Measurements from ENCODE around the gene DBNDD2. TPM values are rescaled to one million over a fixed set of nuclear protein-coding genes. Genes with fewer than 3 reads are reported as not detected.

DBNDD2 gene
- total and polyA plus RNA-seq, 10 donors: 15.8 to 38.5 (median 29.2) TPM

DNA sequence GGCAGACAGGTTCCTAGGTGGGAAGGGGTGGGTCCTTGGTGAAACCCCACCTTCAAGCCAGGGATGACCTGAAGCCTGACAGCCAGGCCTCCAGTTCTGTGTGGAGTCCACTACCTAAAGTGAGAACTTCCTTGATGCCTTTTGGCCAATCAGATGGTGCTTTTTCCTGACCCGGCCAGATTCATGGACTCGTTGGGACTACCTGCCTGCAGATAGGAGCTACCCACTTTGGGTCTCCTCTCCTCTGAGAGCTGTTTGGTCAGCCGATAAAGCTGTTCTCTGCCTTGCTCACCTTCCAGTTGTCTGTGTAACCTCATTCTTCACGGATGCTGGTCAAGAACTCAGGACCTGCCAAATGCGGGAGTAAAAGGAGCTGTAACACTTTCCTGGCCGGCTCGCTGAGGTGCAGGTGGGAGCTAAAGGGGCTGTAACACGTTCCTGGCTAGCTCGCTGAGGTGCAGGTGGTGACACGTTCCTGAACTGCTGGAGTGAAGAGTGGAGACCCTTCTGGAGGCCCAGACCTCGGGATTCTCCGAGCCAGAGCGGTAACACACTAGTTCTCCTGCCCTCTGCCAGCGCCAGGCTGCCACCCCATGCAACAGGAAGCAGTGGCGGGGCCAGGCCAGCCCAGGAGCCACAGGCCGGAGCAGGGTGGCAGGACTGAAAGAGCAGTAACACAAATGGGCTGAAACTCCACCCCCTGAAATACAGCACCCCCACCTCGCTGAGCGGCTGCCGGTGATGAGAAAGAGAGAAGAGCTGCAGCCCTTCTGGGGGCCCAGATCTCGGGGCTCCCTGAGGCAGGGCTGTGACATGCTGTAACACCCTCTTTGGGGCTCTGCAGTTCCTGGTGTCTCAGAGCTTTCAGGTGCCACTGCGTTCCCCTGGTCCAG, 13.6 kb upstream of the DBNDD2 start:
- intact Hi-C loops (cut with DNase I; ENCODE audit: low total_unique reads): no loop called here
- DNase-seq: no peak

DNA sequence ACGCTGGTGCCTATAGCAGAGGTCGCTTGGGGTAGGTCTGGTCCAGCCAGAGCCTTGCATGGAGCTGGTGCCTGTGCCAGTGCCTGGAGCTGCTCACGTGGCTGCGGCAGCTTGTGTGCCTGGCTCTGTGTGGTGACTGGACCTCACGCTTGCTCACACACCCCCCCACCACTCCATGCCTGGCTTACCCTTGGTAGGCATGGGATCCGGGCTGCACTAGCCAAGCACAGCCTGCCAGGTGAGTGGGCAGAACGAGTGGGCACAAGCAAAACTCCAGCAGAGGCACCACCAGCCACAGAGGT, 13.0 kb upstream of the DBNDD2 start:
- peaks cover 0 to 14% (median 0%) of the 10 kb centered on the region in 6 donors for H3K36me3 ChIP-seq
- intact Hi-C loops (cut with DNase I; ENCODE audit: low total_unique reads): no loop called here
- H3K27ac ChIP-seq: no peak overlapping the region
- H3K4me1 ChIP-seq: peaks cover 0 to 6% (median 0%) of the 10 kb centered on the region in 6 donors
- H3K27me3 ChIP-seq (replicated peaks in 1 of 7): no peaks in the 10 kb centered on the region
- DNase-seq: no peak
- WGBS, 5 donors: 89 to 94% (median 91%) methylated on average over 5 to 7 of the region's 7 CpGs
- TF ChIP-seq, protein P1, sequence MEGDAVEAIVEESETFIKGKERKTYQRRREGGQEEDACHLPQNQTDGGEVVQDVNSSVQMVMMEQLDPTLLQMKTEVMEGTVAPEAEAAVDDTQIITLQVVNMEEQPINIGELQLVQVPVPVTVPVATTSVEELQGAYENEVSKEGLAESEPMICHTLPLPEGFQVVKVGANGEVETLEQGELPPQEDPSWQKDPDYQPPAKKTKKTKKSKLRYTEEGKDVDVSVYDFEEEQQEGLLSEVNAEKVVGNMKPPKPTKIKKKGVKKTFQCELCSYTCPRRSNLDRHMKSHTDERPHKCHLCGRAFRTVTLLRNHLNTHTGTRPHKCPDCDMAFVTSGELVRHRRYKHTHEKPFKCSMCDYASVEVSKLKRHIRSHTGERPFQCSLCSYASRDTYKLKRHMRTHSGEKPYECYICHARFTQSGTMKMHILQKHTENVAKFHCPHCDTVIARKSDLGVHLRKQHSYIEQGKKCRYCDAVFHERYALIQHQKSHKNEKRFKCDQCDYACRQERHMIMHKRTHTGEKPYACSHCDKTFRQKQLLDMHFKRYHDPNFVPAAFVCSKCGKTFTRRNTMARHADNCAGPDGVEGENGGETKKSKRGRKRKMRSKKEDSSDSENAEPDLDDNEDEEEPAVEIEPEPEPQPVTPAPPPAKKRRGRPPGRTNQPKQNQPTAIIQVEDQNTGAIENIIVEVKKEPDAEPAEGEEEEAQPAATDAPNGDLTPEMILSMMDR (IDR thresholded peaks at IDR 0.05 in 8 of 11, conservative IDR thresholded peaks at IDR 0.05 in 3 of 11): no peak
- no peak for TF ChIP-seq POLR2A (IDR thresholded peaks at IDR 0.05)
- no peak for TF ChIP-seq POLR2AphosphoS5 (IDR thresholded peaks at IDR 0.05)
- H3K9me3 ChIP-seq: peaks cover 0 to 13% (median 8%) of the 10 kb centered on the region in 8 donors
- no peak overlapping the region for H3K4me3 ChIP-seq

More for the DNA sequence above, 13.6 kb upstream of the DBNDD2 start:
- no peak overlapping the region for H3K4me3 ChIP-seq
- no peaks in the 10 kb centered on the region for H3K27me3 ChIP-seq (replicated peaks in 1 of 7)
- TF ChIP-seq POLR2A (IDR thresholded peaks at IDR 0.05) (no peak), POLR2AphosphoS5 (IDR thresholded peaks at IDR 0.05) (no peak)
- TF ChIP-seq, protein P1 (IDR thresholded peaks at IDR 0.05 in 8 of 11, conservative IDR thresholded peaks at IDR 0.05 in 3 of 11): no peak
- WGBS, 5 donors: 79 to 91% (median 82%) methylated on average over 10 to 21 of the region's 21 CpGs
- peaks cover 0 to 14% (median 0%) of the 10 kb centered on the region in 6 donors for H3K36me3 ChIP-seq
- peaks cover 0 to 6% (median 0%) of the 10 kb centered on the region in 6 donors for H3K4me1 ChIP-seq
- H3K27ac ChIP-seq: no peak overlapping the region
- peaks cover 0 to 7% (median 2%) of the 10 kb centered on the region in 8 donors for H3K9me3 ChIP-seq

DNA sequence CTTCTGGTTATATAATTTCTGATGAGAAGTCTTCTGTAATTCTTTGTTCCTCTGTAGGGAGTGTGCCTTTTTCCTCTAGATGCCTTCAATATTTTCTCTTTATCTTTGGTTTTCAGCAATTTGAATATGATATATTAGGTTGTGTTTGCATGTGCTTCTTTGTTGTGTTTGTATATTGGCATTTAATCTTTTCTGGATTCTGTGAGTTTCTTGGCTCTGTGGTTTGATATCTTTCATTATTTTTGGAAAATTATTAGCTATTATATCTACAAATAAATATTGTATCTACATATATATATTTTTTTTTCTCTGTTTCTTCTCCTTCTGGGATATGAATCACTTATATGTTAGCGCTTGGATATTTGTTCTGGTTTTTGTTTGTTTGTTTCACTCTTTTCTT, 9.1 kb upstream of the DBNDD2 start:
- Histone ChIP-seq H3K36me3 (peaks cover 0 to 24% (median 0%) of the 10 kb centered on the region in 6 donors), H3K4me1 (no peaks in the 10 kb centered on the region), H3K27ac (no peak overlapping the region), H3K4me3 (no peak overlapping the region), H3K9me3 (peaks cover 4 to 33% (median 24%) of the 10 kb centered on the region in 8 donors), H3K27me3 (replicated peaks in 1 of 7) (no peaks in the 10 kb centered on the region)
- 94 to 100% (median 97%) methylated on average over 1 of the region's 1 CpG for WGBS, 5 donors
- TF ChIP-seq POLR2A (IDR thresholded peaks at IDR 0.05) (no peak), POLR2AphosphoS5 (IDR thresholded peaks at IDR 0.05) (no peak)
- TF ChIP-seq, protein P1 (IDR thresholded peaks at IDR 0.05 in 8 of 11, conservative IDR thresholded peaks at IDR 0.05 in 3 of 11): no peak
- intact Hi-C loops (cut with DNase I; ENCODE audit: low total_unique reads): no loop called here
- no peak for DNase-seq

DNA sequence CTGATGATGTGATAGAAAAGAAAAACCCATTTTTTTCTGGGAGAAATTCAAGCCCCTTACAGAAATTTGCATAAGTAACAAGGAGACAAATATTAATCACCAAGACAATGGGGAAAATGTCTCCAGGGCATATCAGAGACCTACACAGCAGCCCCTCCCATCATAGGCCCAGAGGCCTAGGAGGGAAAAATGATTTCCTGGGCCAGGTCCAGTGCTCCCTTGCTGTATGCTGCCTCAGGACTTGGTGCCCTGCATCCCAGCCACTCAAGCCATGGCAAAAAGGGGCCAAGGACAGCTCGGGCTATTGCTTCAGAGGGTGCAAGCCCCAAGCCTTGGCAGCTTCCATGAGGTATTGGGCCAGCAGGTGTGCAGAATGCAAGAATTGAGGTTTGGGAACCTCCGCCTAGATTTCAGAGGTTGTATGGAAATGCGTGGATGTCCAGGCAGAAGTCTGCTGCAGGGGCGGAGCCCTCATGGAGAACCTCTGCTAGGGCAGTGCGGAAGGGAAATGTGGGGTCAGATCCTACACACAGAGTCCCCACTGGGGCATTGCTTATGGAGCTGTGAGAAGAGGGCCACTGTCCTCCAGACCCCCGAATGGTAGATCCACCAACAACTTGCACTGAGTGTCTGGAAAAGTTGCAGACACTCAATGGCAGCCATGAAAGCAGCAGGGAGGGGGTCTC, 7.6 kb upstream of the DBNDD2 start:
- peaks cover 0 to 13% (median 0%) of the 10 kb centered on the region in 6 donors for H3K36me3 ChIP-seq
- no peak overlapping the region for H3K27ac ChIP-seq
- peaks cover 0 to 3% (median 3%) of the 10 kb centered on the region in 6 donors for H3K4me1 ChIP-seq
- intact Hi-C loops (cut with DNase I; ENCODE audit: low total_unique reads): no loop called here
- no peak for TF ChIP-seq POLR2A (IDR thresholded peaks at IDR 0.05)
- TF ChIP-seq, protein P1 (IDR thresholded peaks at IDR 0.05 in 8 of 11, conservative IDR thresholded peaks at IDR 0.05 in 3 of 11): no peak
- no peak for TF ChIP-seq POLR2AphosphoS5 (IDR thresholded peaks at IDR 0.05)
- no peak overlapping the region for H3K4me3 ChIP-seq
- 91 to 99% (median 96%) methylated on average over 6 of the region's 6 CpGs for WGBS, 5 donors
- peaks cover 4 to 33% (median 24%) of the 10 kb centered on the region in 8 donors for H3K9me3 ChIP-seq
- peaks cover 0 to 8% (median under 1%) of the 10 kb centered on the region in 7 donors for H3K27me3 ChIP-seq (replicated peaks in 1 of 7)
- no peak for DNase-seq
